ENCODE results near the gene MTR. TPM values are rescaled to one million over a fixed set of nuclear protein-coding genes. Genes with fewer than 3 reads are reported as not detected.

The MTR gene
- total RNA-seq, 1 experiment from 2014 or later: 35.5 TPM

DNA sequence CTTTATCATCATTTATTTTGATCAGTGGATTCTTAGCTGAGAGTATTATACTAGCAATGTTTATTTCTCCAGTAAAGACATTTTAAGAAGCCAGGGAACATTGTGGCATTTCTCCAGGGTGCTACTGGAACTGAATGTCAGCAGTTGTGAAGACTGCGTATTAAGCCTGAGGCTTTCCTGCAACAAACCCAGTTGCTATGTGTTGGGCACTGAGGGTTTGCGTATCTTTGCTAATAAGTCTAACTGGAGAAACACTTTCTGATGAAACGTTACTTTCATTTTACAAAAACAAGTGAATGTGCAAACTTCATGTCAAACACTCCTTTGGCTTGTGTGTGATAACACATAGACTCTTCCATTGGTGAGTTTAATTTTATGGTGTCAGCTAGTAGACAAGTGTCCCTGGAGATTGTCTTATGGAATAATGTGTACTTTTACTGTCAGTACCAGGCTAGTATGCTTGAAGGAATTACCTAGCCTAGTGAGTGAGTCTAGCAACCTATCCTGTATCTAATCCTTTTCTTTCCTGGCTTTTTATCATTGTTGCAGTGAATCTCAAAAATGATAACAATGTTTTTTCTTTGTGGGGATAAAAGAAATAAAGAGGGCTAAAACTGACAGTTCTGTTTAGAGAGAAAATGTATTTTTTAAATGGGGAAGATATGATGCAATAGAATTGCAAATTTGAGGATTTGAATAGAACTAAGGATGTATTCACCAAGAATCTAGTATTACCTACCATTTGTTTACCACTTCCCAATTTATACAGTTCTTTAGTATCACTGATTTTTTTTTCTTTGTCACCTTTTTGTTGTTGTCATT is 70.1 kb downstream of the MTR start:
- Histone ChIP-seq H2BK20ac (ENCODE audit: low read depth, low read length, poor library complexity, severe bottlenecking) (no peak overlapping the region), H3K23me2 (ENCODE audit: insufficient read length, low read depth, low read length, poor library complexity, severe bottlenecking) (no peaks in the 10 kb centered on the region), H3K79me1 (ENCODE audit: insufficient read depth, low read depth, low read length, poor library complexity, severe bottlenecking) (no peaks in the 10 kb centered on the region), H2BK15ac (ENCODE audit: low read depth, low read length) (no peak overlapping the region), H3K56ac (ENCODE audit: insufficient read length, low read depth, low read length) (no peak overlapping the region), H3K9me3 (ENCODE audit: control insufficient read depth, low read depth, low read length) (no peaks in the 10 kb centered on the region), H3K27ac (ENCODE audit: insufficient read length, low read depth, low read length) (no peak overlapping the region), H2BK5ac (ENCODE audit: insufficient read length, low read length) (no peak overlapping the region), H3K79me2 (ENCODE audit: insufficient read depth, low read length) (no peaks in the 10 kb centered on the region), H2AK5ac (ENCODE audit: insufficient read length, low read length) (no peak overlapping the region), H2BK12ac (ENCODE audit: insufficient read length, low read depth, low read length) (no peak overlapping the region), H3T11ph (ENCODE audit: low read length) (no peak overlapping the region), H2BK120ac (ENCODE audit: low read depth, low read length, poor library complexity, severe bottlenecking) (no peak overlapping the region), H4K20me1 (ENCODE audit: control insufficient read depth, insufficient read depth, insufficient read length) (no peaks in the 10 kb centered on the region), H3K4ac (ENCODE audit: low read depth, low read length) (no peak overlapping the region), H3K18ac (ENCODE audit: insufficient read length, low read depth, low read length) (no peak overlapping the region), H4K5ac (ENCODE audit: insufficient read length, low read depth, low read length) (no peak overlapping the region), H3K4me1 (ENCODE audit: insufficient read depth, low read length) (no peaks in the 10 kb centered on the region), H3K4me2 (ENCODE audit: insufficient read depth, insufficient read length, low read length) (no peak overlapping the region), H4K8ac (replicated peaks; ENCODE audit: insufficient read length, low read depth, low read length) (no peak overlapping the region), H3K27me3 (ENCODE audit: insufficient read depth, low read length) (no peaks in the 10 kb centered on the region), H4K91ac (ENCODE audit: insufficient read length, low read depth, low read length) (no peak overlapping the region), H3K23ac (ENCODE audit: insufficient read length, low read depth, low read length) (no peak overlapping the region), H2AFZ (ENCODE audit: low read length) (no peak overlapping the region), H3K14ac (ENCODE audit: insufficient read depth, low read length) (no peak overlapping the region), H3K9ac (ENCODE audit: extremely low read depth, insufficient read length, low read length) (no peak overlapping the region)
- H3K9me3 Mint-ChIP-seq: no peaks in the 10 kb centered on the region; a peak in 1 of 5 replicates
- H3K27ac Mint-ChIP-seq: no peak overlapping the region
- no peaks in the 10 kb centered on the region for H3K4me1 Mint-ChIP-seq
- no CpG with 5 or more reads among the region's 3 CpGs for WGBS (ENCODE audit: extremely low coverage, insufficient read length, low lambda C conversion rate)
- peaks cover 23 to 39% (median 28%) of the 10 kb centered on the region in 3 experiments; a peak in 6 of 7 replicates for H3K36me3 Mint-ChIP-seq (ENCODE audit: insufficient read depth in 1 of 3, low read depth in 3 of 3)
- no peak for DNase-seq
- no peaks in the 10 kb centered on the region for H3K27me3 Mint-ChIP-seq (ENCODE audit: low read depth)
- no peak overlapping the region for H3K4me3 Mint-ChIP-seq
- TF ChIP-seq, protein P1, sequence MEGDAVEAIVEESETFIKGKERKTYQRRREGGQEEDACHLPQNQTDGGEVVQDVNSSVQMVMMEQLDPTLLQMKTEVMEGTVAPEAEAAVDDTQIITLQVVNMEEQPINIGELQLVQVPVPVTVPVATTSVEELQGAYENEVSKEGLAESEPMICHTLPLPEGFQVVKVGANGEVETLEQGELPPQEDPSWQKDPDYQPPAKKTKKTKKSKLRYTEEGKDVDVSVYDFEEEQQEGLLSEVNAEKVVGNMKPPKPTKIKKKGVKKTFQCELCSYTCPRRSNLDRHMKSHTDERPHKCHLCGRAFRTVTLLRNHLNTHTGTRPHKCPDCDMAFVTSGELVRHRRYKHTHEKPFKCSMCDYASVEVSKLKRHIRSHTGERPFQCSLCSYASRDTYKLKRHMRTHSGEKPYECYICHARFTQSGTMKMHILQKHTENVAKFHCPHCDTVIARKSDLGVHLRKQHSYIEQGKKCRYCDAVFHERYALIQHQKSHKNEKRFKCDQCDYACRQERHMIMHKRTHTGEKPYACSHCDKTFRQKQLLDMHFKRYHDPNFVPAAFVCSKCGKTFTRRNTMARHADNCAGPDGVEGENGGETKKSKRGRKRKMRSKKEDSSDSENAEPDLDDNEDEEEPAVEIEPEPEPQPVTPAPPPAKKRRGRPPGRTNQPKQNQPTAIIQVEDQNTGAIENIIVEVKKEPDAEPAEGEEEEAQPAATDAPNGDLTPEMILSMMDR (conservative IDR thresholded peaks at IDR 0.05): no peak
